ENCODE measurements around the gene NDST1.

DNA sequence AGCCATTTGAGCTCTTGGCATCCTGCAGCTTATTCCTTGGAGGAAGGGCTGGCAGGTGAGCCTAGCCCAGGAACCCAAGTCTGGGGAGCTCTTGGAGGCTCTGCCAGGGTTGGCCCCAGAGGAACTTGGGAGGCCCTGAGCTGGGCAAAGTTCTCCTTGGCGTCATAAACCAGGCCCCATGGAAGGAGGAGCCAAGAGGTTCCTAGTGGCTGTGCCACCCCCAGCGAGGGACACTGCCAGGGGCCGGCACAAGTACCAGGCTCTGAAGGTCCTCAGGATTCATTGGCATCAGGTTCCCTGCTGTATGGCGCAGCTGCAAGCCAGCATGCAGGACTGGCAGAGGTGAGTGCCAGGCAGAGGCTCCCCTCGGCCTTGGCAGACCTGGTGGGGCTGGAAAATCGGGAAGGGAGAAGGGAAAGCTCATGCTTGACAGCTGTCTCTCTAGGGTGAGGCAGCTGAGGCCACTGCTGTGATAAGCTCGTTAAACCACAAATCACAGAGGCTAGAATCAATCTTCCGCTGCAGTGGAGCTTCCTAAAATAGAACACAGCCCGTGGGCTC, 77.9 kb downstream of the NDST1 start:
- TF ChIP-seq POLR2A (IDR thresholded peaks at IDR 0.05), result no peak
- TF ChIP-seq, protein P1, sequence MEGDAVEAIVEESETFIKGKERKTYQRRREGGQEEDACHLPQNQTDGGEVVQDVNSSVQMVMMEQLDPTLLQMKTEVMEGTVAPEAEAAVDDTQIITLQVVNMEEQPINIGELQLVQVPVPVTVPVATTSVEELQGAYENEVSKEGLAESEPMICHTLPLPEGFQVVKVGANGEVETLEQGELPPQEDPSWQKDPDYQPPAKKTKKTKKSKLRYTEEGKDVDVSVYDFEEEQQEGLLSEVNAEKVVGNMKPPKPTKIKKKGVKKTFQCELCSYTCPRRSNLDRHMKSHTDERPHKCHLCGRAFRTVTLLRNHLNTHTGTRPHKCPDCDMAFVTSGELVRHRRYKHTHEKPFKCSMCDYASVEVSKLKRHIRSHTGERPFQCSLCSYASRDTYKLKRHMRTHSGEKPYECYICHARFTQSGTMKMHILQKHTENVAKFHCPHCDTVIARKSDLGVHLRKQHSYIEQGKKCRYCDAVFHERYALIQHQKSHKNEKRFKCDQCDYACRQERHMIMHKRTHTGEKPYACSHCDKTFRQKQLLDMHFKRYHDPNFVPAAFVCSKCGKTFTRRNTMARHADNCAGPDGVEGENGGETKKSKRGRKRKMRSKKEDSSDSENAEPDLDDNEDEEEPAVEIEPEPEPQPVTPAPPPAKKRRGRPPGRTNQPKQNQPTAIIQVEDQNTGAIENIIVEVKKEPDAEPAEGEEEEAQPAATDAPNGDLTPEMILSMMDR (IDR thresholded peaks at IDR 0.05), result no peak
